ENCODE results near the gene CPNE9.

GRCh38 chr3:9715136-9715535, 11.5 kb downstream of the CPNE9 start:
- TF ChIP-seq CTCF (IDR thresholded peaks at IDR 0.05) (no peak), POLR2A (IDR thresholded peaks at IDR 0.05) (no peak)
